ENCODE data around the gene RAP2B. TPM values are rescaled to one million over a fixed set of nuclear protein-coding genes. Genes with fewer than 3 reads are reported as not detected.
"Not testable (repeated sequence)": the region's sequence is repeated elsewhere in the genome, so short reads cannot be mapped to it uniquely, and the experiment has no call there.

The RAP2B gene
- 17.2 and 29.0 TPM in 2 replicates for total RNA-seq

- peak; percentile 95 for DNase-seq (ENCODE audit: low read depth)
- no peak for FAIRE-seq
- Histone ChIP-seq H3K27me3 (ENCODE audit: control insufficient read depth, insufficient read depth, low read length) (no peaks in the 10 kb centered on the region), H3K4me3 (ENCODE audit: low read depth, low read length) (peak within 1 kb of the TSS; percentile 58), H3K36me3 (ENCODE audit: control insufficient read depth, insufficient read depth, low read length) (no peaks in the 10 kb centered on the region)
- TF ChIP-seq CTCF (IDR thresholded peaks at IDR 0.05; ENCODE audit: insufficient read depth, low read length, severe bottlenecking), result no peak
Measured at GRCh38 chr3:153161714-153162512, at the start of gene RAP2B. RAP2B (plus strand) TSS chr3:153162226; CDS start chr3:153162694, 468 bp downstream.

GRCh38 chr3:153113541-153113940 is 48.5 kb upstream of the RAP2B start:
- FAIRE-seq, result no peak
- Histone ChIP-seq H3K36me3 (ENCODE audit: control insufficient read depth, insufficient read depth, low read length) (no peaks in the 10 kb centered on the region), H3K4me3 (ENCODE audit: low read depth, low read length) (no peak overlapping the region), H3K27me3 (ENCODE audit: control insufficient read depth, insufficient read depth, low read length) (no peaks in the 10 kb centered on the region)
- TF ChIP-seq CTCF (IDR thresholded peaks at IDR 0.05; ENCODE audit: insufficient read depth, low read length, severe bottlenecking), result no peak
- DNase-seq (ENCODE audit: low read depth), result no peak

- not testable (repeated sequence) for H3K4me3 ChIP-seq (ENCODE audit: low read depth, low read length); DNase-seq (ENCODE audit: low read depth); H3K36me3 ChIP-seq (ENCODE audit: control insufficient read depth, insufficient read depth, low read length); FAIRE-seq; H3K27me3 ChIP-seq (ENCODE audit: control insufficient read depth, insufficient read depth, low read length)
Measured at GRCh38 chr3:153114270-153114669, 47.8 kb upstream of the RAP2B start.

- no peak for FAIRE-seq
- DNase-seq (ENCODE audit: low read depth), result no peak
- Histone ChIP-seq H3K27me3 (ENCODE audit: control insufficient read depth, insufficient read depth, low read length) (no peaks in the 10 kb centered on the region), H3K4me3 (ENCODE audit: low read depth, low read length) (no peak overlapping the region), H3K36me3 (ENCODE audit: control insufficient read depth, insufficient read depth, low read length) (no peaks in the 10 kb centered on the region)
- TF ChIP-seq CTCF (IDR thresholded peaks at IDR 0.05; ENCODE audit: insufficient read depth, low read length, severe bottlenecking), result no peak
Measured at GRCh38 chr3:153115326-153115725, 46.7 kb upstream of the RAP2B start.

- no peak overlapping the region for H3K4me3 ChIP-seq (ENCODE audit: low read depth, low read length)
- no peaks in the 10 kb centered on the region for H3K36me3 ChIP-seq (ENCODE audit: control insufficient read depth, insufficient read depth, low read length)
- H3K27me3 ChIP-seq (ENCODE audit: control insufficient read depth, insufficient read depth, low read length), result no peaks in the 10 kb centered on the region
- DNase-seq (ENCODE audit: low read depth) (no peak), FAIRE-seq (no peak)
- TF ChIP-seq CTCF (IDR thresholded peaks at IDR 0.05; ENCODE audit: insufficient read depth, low read length, severe bottlenecking), result no peak
Measured at GRCh38 chr3:153127788-153128187, 34.2 kb upstream of the RAP2B start.

- DNase-seq (ENCODE audit: low read depth), result no peak
- no peak for FAIRE-seq
- TF ChIP-seq CTCF (IDR thresholded peaks at IDR 0.05; ENCODE audit: insufficient read depth, low read length, severe bottlenecking), result no peak
- H3K27me3 ChIP-seq (ENCODE audit: control insufficient read depth, insufficient read depth, low read length), result no peaks in the 10 kb centered on the region
- H3K36me3 ChIP-seq (ENCODE audit: control insufficient read depth, insufficient read depth, low read length), result no peaks in the 10 kb centered on the region
- no peak overlapping the region for H3K4me3 ChIP-seq (ENCODE audit: low read depth, low read length)
Measured at GRCh38 chr3:153129426-153129825, 32.6 kb upstream of the RAP2B start.
